Omental fat pad (tissue), 4 donors: Measurements from ENCODE around the gene TUSC7. TPM values are rescaled to one million over a fixed set of nuclear protein-coding genes. Genes with fewer than 3 reads are reported as not detected.

ENCODE experiments used
- ATAC-seq: fragments of 150-250 bp; one replicate; pipeline ENCODE4 v1.9.1; 2016; ENCODE audit warnings: mild to moderate bottlenecking, moderate library complexity; ENCODE audit not compliant: low FRiP score
- DNase-seq: peaks from one replicate; pipeline ENCODE4 v3.0.0-alpha.2; 2019; ENCODE audit warnings: low spot score
- total RNA-seq, 4 donors: library from RNA; depleted of rRNA; stranded (reverse); fragments of >200 nt; gene quantifications; one replicate each; pipeline ENCODE4 v1.1.0, GENCODE V29; 2016
- TF ChIP-seq, protein P1 (sequence below), 3 donors: fragments of 450-650 bp; IDR thresholded peaks; one replicate each; pipeline ENCODE4 v1.5.1; 2016 to 2017; ENCODE audit warnings: antibody characterized with exemption in 3 of 3, mild to moderate bottlenecking in 3 of 3, moderate library complexity in 2 of 3

TUSC7 gene
- total RNA-seq, 4 donors from 2014 or later, result not detected

DNA sequence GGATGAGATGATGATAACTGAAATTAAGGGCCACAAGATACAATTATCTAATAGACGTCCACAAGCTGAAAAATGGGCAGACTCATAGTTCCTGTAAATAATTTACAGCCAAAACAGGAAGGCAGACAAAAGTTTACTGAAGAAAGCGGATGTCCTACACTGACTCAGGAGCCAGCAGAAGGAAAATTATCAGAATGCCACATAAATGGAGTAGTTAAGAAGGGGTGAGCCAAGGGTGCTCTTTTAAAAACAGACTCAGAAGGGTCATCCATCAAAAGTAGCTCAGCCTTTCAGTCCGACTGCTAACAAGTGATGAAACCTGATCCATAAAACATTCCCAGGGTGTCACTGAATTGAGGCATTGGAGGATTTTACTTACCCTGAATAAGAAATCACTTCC is 39.8 kb downstream of the TUSC7 start:
- ATAC-seq (no peak), DNase-seq (no peak)
- TF ChIP-seq, protein P1, sequence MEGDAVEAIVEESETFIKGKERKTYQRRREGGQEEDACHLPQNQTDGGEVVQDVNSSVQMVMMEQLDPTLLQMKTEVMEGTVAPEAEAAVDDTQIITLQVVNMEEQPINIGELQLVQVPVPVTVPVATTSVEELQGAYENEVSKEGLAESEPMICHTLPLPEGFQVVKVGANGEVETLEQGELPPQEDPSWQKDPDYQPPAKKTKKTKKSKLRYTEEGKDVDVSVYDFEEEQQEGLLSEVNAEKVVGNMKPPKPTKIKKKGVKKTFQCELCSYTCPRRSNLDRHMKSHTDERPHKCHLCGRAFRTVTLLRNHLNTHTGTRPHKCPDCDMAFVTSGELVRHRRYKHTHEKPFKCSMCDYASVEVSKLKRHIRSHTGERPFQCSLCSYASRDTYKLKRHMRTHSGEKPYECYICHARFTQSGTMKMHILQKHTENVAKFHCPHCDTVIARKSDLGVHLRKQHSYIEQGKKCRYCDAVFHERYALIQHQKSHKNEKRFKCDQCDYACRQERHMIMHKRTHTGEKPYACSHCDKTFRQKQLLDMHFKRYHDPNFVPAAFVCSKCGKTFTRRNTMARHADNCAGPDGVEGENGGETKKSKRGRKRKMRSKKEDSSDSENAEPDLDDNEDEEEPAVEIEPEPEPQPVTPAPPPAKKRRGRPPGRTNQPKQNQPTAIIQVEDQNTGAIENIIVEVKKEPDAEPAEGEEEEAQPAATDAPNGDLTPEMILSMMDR (IDR thresholded peaks at IDR 0.05), result no peak

DNA sequence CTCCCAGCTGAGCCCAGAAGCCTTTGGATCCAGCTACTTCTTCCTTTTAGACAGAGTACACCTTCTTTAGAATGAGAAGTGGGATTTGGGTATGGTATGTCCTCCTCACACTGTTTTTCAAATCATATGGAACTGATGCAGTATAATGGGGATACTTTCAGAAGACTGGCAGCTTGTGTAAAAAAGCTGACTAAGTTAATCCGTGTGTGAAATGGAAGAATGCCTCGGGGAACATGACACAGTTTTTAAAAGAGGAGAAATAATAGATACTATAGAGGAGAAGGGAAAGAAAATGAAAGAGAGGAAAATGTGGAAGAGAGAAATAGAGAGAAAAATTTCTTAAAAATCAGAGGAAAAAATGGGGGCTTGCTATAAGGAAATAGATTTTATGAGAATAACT is 47.7 kb downstream of the TUSC7 start:
- DNase-seq (no peak), ATAC-seq (no peak)
- TF ChIP-seq, protein P1 (IDR thresholded peaks at IDR 0.05), result no peak

DNA sequence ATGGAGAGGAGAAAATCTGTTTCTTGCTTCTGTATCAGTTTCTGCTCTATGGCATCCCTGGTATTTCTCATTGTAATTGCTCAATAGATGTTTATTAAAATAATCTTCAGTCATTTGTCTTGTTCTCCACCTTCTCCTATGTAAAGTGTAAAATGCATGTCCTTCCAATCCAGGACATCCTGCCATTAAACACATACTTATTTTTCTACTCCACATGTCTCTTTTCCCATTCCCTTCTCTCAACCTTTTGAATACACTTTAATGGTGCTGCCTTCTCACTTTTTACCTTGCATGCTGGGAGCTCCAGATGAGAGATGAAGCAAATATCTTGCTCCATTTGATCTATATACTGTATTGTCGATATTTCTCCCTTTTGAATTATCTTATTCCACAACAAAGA is 49.7 kb downstream of the TUSC7 start:
- TF ChIP-seq, protein P1 (IDR thresholded peaks at IDR 0.05), result no peak
- ATAC-seq (no peak), DNase-seq (no peak)
